Iris pigment epithelial cell (primary cell): ENCODE data around the gene RBM33.

Experiments
- DNase-seq: peaks from one replicate; pipeline ENCODE4 v3.0.0-alpha.2; 2011; ENCODE audit warnings: low read depth

RBM33 gene

DNA sequence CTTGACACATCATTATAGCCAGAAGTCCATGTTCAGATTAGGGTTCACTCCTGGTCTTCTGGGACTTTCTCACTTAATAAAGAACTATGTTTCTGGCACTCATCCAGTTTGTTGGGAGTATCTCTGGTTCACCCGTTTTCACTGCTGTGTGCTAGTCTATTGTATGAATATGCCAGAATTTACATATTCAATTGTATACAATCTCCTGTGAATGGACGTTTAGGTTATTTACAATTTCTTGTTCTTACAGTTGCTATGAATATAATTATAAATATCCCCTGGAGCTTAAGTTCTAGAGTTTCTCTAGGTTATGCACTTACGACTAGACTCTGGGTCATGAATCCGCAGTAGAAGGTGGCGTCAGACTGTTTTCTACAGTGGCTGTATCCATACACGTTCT is 20.0 kb upstream of the RBM33 start:
- DNase-seq: no peak

DNA sequence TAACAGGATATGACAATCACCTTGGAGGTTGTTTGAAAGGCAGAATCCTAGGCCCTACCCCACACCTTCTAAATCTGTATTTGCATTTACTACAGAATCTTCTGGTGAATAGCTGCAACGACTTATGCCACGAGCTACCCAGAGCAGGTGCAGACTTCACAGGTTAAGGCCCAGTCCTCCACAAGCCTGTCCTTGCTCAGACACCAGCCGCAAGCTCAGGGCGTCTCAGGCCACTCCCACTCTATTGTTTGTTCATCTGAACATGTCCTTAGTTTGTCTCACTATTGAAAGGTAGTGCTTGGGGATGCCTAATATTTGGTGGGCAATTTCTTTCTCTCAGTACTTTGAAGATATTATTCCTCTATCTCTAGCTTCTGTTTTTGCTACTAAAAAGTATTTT is 18.9 kb upstream of the RBM33 start:
- no peak for DNase-seq

DNA sequence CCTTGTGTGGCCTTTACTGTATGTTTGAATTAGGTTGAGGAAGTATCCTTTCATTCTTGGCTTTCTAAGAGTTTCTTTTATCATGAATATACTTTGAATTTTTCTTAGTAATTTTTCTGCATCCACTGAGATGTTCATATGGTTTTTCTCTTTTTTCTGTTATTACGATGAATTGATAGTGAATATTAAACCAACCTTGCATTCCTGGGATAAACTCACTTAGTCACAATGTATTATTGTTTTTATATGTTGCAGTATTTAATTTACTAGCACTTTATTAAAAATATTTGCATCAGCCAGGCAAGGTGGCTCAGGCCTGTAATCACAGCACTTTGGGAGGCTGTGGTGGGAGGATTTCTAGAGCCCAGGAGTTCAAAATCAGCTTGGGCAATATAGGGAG is 15.3 kb upstream of the RBM33 start:
- DNase-seq: no peak

DNA sequence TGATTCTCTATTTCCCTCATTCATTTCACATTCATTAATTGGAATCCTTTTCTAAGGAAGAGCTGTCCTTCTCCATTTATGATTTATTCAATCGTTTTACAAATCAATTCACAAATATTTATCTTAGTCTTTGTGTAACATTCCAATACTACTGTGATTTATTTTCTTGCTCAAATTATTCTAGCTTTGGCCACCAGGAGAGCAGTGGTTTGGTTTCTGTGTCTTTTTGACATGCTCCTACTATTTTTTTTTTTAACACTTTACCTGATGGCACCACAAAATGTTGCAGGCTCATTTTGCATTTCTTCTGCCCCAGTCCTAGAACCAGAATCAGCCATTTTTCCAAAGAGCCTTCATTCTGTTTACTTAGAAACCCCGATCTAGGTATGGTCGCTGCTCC is 13.3 kb upstream of the RBM33 start:
- DNase-seq: no peak

DNA sequence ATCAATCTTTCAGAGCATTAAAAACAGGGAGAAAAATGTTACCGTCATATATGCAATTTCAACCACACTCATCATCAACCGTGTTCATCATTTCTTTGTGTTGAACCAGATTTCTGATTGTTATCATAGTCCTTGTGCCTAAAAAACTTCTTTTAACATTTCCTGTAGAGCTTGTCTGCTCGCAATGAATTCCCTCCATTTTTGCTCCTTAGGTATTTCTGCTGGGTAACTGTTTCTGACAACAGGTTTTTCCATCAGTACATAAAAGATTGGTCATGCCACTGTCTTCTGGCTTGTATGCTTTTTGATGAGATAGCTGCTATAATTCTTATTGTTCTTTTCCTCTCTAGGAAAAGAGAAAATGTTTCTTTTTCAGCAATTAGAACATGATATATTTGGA is 8.6 kb upstream of the RBM33 start:
- no peak for DNase-seq

DNA sequence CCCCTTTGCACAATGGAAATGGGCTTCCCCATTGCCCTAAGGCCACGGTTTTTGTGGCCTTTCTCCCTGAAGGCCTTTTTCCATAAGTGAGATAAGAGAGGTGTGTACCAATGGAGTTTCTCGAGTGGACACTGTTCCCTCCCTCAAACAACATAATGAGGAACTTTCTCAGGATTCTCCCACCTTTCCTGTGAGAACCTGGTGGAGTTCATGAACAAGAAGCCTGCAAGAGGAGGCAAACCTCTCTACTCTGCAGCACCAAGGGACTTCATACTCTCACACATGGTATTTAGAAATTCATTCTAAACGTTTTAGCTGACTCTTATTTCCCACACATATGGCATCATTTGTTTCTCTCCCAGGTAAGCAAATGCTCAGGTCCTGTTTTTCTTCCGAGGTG is 7.3 kb upstream of the RBM33 start:
- DNase-seq: no peak

DNA sequence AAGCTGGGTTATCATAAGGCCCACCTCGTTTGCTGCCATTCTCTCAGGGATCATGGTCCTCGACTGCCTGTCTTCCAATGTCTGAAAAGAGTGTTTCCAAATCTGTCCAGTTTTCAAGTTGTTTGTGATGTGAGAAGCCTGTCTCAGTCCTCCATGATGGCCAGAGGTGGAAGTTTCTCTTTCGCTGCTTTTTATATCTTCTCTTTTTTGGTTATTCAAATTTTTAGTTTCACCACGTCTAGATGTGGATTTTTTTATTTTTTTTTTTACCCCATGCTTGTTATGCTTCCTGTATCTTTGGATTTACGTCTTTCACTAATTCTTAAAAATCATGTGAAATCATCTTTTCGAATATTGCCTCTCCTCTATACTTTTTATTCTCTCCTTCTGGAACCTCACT is 6.1 kb upstream of the RBM33 start:
- no peak for DNase-seq

DNA sequence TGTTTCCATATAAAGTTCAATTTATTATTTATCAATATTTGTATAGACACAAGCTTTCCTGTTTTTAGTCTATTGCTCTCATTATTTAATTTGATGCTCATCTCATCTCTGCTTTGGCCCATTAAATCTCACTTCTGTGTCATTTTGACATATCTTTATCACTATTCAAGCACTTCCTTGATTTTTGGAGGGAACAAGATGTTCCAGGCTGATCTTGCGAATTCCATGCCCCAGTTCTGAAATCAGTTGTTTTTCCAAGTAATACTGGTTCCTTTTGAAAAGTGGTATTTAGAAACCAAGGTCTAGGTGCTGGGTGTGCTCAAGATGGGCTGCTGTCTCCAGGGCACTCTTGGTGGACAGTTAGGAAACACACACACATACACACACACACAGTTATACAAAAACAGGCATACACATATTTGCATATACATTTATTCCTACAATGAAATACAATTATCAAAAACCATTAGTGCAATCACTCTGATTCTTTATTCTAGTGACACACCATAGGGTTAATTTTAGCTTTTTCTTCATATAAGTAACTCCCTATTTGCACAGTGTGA is 4.4 kb upstream of the RBM33 start:
- no peak for DNase-seq

DNA sequence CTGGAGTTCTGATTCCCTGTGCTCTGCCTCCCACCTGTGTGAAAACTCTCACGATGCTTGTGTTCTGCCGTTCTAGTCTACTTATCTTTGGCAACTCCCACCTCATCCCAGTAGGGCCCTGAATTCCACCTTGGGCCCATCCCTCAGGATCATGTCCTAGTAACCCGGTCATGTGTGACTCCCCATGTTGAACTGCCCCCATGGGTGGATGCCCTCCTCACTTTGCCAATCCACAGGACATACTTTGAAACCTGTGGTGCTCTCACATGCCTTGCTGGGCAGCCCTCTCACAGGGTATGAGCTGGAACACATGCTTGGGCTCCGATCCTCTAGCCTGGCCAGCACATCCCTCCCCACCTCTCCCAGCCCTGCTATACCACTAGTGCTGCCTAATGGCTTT is 3.8 kb upstream of the RBM33 start:
- DNase-seq: no peak

DNA sequence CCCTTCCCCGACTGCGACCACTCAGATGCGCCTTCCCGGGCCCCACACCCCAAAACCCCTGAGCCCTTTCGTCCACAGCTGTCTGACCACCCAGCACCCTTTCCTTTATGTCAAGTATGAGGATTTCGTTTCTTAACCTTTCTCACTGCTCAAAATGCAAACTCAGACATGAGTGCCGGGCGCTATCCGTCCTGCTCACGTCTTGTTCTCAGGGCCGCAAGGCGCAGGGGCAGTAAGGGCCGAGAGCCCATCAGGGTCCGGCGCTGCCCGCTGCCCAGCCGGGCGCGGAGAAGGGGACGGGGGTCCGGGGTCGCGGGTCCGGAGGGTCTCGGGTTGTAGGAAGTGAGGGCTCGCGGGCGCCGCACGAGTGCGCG is 670 bp upstream of the RBM33 start:
- peak; percentile 41 for DNase-seq

DNA sequence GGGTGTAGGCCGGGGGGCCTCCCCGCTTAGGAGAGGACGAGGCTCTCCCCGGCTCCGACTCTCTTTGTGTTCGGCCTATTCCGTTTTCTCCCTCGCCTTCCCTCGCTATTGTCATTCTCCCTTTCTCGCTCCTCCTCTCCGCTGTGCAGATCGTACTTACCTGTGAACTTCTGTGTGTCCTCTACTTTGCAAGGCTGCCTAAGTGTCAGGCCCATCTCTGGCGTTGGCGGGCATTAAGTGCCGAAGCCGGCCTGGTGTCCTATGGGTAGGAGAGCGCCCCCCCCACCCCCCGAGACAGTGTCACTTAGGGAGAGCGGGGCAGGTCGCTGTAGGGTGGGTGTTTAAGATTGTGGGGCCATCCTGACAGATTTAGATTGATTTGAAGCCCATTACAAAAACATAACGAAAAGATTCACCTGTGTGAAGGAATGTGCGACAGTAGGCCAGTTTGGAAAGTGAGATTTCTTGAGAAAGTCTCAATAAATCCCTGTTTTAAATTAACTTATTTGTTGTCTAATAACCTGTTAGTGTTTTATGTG is 579 bp downstream of the RBM33 start:
- DNase-seq: peak; percentile 34

DNA sequence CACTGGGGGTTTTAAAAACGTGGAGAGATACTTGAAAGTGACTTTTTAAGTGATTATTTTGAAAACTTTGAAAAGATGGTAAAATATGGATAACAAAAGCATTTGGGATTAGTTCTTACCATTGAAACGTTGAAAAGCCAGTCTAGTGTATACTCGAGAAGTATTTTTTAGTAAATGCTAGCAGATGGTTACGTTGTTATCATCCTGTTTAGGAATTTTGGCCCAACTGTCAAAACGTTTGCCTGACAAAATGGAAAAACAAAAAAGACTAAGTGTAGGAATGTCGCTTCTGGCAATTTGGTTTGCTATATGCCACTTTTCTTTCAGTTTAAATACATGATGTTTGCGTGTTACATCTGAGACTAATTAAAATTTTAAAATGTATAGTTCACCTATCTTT is 1.2 kb downstream of the RBM33 start:
- no peak for DNase-seq

DNA sequence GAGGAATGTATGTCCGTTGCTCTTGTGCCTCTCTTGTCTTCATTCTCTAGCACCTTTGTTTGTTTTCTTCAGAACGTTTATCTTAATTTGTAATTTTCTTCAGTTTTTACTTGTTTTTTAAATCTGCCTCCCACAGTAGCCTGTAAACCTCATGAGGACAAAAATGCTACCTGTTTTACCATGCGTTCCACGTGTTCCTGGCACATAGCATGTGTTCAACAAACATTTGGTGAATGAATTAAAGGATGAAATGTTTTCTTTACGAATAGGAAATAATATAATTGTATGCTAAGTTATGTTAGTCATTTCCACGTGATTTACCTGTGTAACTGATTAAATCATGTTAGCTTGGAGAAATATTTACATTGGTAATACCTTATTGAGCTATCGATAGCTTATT is 2.2 kb downstream of the RBM33 start:
- DNase-seq: no peak

DNA sequence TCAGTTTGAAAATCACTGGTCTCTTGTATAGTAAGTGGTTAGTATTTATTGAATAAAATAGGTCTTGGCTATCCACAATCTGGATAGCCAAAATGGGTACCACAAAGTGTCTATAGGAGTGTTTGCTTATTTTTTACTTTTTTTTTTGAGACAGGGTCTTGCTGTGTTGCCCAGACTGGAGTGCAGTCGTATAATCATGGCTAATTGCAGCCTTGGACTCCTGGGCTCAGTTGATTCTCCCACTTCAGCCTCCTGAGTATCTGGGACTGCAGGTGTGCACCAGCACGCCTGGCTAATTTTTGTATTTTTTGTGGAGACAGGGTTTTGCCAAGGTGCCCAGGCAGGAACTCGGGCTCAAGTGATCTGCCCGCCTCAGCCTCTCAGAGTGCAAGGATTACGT is 2.8 kb downstream of the RBM33 start:
- no peak for DNase-seq

DNA sequence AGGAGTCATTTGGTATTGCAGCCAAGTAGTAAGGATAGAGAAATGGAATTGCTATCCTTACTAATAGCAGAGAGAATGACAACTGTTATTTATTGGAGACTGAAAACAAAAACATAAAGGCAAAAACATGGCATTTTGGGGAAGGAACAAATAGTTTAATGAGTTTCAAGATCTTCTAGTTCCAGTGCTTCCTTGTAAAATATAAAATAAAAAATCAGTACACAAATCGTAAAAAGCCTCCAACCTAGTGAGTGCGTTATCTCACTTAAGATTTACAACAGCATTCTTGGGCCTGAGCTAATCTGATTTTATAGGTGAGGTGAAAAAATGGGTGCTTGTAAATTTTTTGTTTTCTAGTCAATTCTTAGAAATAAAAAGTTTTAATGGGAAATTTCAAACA is 3.3 kb downstream of the RBM33 start:
- DNase-seq: no peak

DNA sequence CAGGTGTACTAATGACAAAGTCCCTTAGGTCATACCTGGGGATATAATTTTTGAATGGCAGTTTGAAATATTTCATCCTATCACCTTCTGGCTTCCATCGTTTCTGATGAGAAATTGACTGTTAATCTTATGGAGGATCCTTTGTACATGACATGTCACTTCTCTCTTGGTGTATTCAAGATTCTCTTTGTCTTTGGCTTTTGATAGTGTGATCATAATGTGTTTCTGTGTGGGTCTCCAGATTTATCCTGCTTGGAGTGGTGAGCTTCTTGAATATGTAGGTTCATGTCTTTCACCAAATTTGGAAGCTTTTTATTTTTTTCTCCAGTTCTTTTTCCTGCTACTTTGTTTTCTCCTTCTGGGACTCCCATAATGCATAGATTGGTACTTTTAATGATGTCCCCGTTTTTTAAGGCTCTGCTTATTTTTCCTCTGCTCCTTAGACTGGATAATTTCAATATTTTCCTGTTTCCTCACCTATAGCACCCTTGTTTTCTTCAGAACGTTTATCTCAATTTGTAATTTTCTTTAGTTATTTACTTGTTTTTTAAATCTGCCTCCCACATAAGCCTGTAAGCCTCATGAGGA is 4.4 kb downstream of the RBM33 start:
- DNase-seq: no peak

DNA sequence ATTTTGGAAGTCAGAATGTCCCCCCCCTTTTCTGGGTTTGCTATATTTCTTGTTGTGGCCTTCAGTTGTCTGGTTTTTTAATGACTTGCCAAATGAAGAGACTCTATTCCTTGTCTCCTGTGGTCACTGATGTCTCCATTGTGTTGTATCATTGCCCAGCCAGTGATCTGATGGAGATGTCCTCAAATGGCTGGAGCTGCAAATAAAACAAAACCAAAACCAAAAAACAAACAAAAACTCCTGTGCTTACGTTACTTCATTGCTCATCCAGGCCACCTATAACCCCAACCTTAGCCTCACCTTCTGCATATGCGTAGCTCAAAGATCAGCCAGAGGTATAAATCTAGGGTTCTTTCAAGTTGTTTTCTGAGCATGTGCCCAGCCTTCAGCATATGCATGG is 5.1 kb downstream of the RBM33 start:
- DNase-seq: no peak

DNA sequence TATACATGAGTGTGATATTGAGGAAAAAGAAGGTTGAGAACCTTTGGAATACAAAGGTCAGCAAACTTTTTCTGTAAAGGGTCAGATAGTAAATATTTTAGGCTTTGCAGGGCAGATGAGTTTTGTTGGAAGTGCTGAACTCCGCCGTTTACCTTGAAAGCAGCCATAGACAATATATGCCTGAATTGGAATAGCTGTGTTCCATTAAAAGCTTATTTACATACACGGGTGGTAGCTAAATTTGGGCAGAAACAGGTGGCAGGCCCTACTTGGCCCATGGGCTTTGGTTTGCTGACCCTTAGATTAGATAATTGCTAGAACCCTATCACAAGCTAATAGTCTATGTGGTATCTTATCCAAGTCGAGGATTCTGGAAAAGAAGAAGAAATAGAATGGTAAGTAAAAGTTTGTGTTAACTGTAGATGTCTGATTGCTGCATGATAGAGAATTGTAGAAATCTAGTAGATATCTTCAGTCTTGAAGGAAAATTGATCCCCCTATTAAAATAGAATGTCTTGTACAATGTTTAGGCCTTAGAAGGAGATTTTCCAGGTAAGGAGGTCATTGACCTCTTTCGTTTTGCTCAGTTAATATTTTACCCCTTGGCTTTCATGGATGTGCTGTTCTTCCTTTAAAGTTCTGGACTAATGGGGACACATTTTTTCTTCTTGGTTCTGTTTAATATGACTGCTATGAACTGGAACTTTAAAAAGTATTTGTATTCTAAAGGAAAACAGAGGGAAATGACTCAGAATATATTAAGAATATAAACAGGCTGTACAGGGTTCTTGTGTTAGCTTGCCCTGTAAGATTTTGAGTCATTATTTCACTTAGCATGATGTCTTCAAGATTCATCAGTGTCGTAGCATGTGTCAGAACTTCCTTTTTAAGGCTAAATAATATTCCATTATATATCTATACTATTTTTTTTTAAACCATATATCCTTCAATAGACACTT is 8.0 kb downstream of the RBM33 start:
- peak; percentile 56 for DNase-seq

DNA sequence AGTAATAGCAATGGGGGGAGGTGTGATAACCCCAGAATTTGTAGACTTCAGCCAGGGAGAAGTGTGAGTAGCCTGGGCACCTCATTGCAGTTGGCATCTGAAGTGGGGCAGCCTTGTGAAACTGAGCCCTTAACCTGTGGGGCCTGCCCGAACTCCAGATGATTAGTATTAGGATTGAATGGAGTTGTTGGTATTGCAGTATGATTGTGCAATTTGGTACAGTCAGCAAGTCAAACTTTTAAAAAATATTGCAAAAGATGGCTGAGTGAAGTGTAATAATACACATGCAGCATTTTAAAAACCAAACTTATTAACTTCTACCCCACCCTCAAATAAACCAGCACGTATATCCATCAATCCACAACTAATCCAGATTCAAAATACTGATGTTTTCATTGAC is 9.3 kb downstream of the RBM33 start:
- DNase-seq: peak; percentile 78

DNA sequence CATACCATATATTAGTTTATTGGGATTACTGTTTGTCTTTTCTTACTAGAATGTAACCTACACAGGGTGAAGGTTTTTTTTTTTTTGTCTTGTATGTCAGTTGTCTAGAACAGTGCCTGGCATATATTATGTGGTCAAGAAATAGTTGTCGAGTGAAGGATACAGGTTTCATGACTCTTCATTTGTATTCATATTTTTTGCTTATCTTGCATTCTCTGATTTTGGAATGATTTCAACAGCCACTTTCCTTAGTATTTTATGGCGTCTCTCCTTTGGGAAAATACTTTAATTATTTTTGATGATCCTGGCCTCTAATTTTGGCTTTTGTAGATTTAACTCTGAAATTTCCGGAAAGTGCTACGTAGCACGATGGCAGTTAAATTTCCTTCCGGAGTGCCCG is 12.4 kb downstream of the RBM33 start:
- no peak for DNase-seq

DNA sequence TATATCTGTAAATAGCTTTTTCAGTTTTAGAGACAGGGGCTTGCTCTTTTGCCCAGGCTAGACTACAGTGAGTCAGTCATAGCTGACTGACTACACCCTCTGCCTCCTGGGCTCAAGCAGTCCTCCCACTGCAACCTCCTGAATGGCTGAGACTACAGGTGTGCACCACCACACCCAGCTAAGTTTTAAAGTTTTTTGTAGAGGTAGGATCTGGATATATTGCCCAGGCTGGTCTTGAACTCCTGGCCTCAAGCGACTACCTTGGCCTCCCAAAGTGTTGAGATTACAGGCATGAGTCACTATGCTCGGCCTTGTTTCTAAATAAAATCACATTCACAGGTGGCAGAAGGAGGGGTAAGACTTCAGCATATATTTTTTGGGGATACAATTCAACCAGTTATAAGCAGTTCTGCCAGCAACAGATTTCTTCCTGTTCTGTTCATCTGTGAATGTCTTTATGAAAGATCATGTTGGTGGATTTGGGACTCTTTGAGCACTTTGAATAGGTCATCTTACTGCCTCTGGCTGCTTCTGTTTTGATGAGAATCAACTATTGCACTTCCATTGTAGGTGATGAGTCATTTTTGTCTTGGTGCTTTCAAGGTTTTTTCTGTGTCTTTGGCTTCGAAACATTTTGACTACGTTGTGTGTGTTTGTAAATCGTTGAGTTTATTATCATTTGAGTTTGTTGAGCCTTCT is 15.7 kb downstream of the RBM33 start:
- DNase-seq: peak; percentile 80

DNA sequence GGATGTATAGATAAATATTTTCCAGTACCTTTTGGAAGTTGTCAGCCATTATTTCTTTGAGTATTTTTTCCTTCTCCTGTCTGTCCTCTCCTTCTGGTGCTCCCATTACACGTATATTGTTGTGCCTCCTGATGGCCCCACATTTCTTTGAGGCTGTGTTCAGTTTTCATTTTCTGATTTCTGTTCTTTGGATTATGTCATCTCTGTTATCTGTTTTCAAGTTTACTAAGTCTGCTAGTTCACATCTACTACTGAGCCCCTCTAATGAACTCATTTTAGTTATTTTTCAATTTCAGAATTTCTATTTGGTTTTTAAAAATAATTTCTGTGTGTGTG is 16.3 kb downstream of the RBM33 start:
- no peak for DNase-seq
